Endothelial cell of umbilical vein (primary cell): ENCODE measurements around the gene SOX12. TPM values are rescaled to one million over a fixed set of nuclear protein-coding genes. Genes with fewer than 3 reads are reported as not detected.

Source experiments
- Bru-seq: library from RNA; stranded (reverse); fragments of 400-500 nt; gene quantifications from one replicate; lab custom pipeline; 2021; lab: Mats Ljungman, UMichigan
- BruChase-seq, 2 experiments: library from RNA; stranded (reverse); fragments of 400-500 nt; gene quantifications; one replicate each; lab custom pipeline; 2021; lab: Mats Ljungman, UMichigan
- BruUV-seq: library from RNA; stranded (reverse); fragments of 400-500 nt; replicated peaks from 2 replicates; lab custom pipeline; 2021; lab: Mats Ljungman, UMichigan
- CTCF ChIA-PET: fragments of 300-600, 350-600 bp; sonication (Branson Sonifier 250); formaldehyde crosslinking; loops from one replicate; lab custom pipeline; 2021; ENCODE audit warnings: antibody characterized with exemption, inconsistent platforms; lab: Charles Lee
- POLR2A ChIA-PET: fragments of 300-600, 350-600 bp; sonication (Branson Sonifier 250); formaldehyde crosslinking; loops from one replicate; lab custom pipeline; 2021; ENCODE audit warnings: antibody characterized with exemption, inconsistent platforms; lab: Charles Lee
- DNase-seq: peaks from one replicate; pipeline ENCODE4 v3.0.0-alpha.2; 2011; ENCODE audit warnings: low read depth, low spot score
- FAIRE-seq: peaks from 2 replicates; lab custom pipeline; 2011; peaks lifted over from hg19 to GRCh38; lab: Jason Lieb, UNC
- H2AFZ ChIP-seq: 2 replicates; pipeline ENCODE4 v1.6.0; 2012; ENCODE audit warnings: low read depth, low read length, control low read depth, inconsistent platforms
- H3K27ac ChIP-seq: 2 replicates; pipeline ENCODE4 v1.5.1; 2011; ENCODE audit warnings: low read depth, mild to moderate bottlenecking, control low read depth, low read length, moderate library complexity; ENCODE audit not compliant: insufficient read depth
- H3K27me3 ChIP-seq, 2 experiments: 2 replicates each; pipeline versions ENCODE4 v1.6.0 to v1.6.1; 2011; ENCODE audit warnings: low read length in 2 of 2, mixed read lengths in 1 of 2; ENCODE audit not compliant: control insufficient read depth in 2 of 2, insufficient read depth in 2 of 2
- H3K36me3 ChIP-seq, 2 experiments: 2 replicates in 1 of 2; 3 replicates in 1 of 2; pipeline ENCODE4 v1.5.1; 2011; ENCODE audit warnings: low read length in 2 of 2, mild to moderate bottlenecking in 1 of 2, moderate library complexity in 1 of 2; ENCODE audit not compliant: control insufficient read depth in 2 of 2, insufficient read depth in 2 of 2; ENCODE audit errors: extremely low read depth in 1 of 2
- H3K4me1 ChIP-seq: 3 replicates; pipeline ENCODE4 v1.5.1; 2011; ENCODE audit warnings: mild to moderate bottlenecking, low read length; ENCODE audit not compliant: control insufficient read depth, insufficient read depth; ENCODE audit errors: extremely low read depth
- H3K4me2 ChIP-seq: 2 replicates; pipeline ENCODE4 v1.6.1; 2011; ENCODE audit warnings: low read length, control low read depth, mixed read lengths; ENCODE audit not compliant: insufficient read depth
- H3K4me3 ChIP-seq, 3 experiments: fragments of 200-600 bp in 1 of 3; sonication (generic), shearing (Covaris generic) in 1 of 3; replicated peaks in 1 of 3; 2 replicates each; pipeline ENCODE4 v1.5.1; 2011 to 2016; ENCODE audit warnings: control low read depth in 3 of 3, low read length in 3 of 3, mild to moderate bottlenecking in 2 of 3, inconsistent platforms in 1 of 3, low read depth in 1 of 3, moderate library complexity in 1 of 3; ENCODE audit not compliant: insufficient read depth in 1 of 3
- H3K79me2 ChIP-seq: 2 replicates; pipeline ENCODE4 v1.6.0; 2012; ENCODE audit warnings: low read length, inconsistent platforms; ENCODE audit not compliant: control insufficient read depth, insufficient read depth
- H3K9ac ChIP-seq: replicated peaks from 2 replicates; pipeline ENCODE3; 2011; ENCODE audit warnings: low read length, control low read depth; ENCODE audit not compliant: insufficient read depth; ENCODE audit errors: extremely low read depth
- H3K9me1 ChIP-seq: replicated peaks from 3 replicates; pipeline ENCODE4 v1.6.0; 2011; ENCODE audit warnings: mild to moderate bottlenecking, low read length; ENCODE audit not compliant: control insufficient read depth, insufficient read depth; ENCODE audit errors: extremely low read depth
- H3K9me3 ChIP-seq: replicated peaks from 2 replicates; pipeline ENCODE4 v1.5.1; 2012; ENCODE audit warnings: low read length, inconsistent platforms; ENCODE audit not compliant: control insufficient read depth, insufficient read depth
- H4K20me1 ChIP-seq: replicated peaks from 2 replicates; pipeline ENCODE3; 2011; ENCODE audit warnings: mild to moderate bottlenecking, low read length; ENCODE audit not compliant: control insufficient read depth, insufficient read depth; ENCODE audit errors: extremely low read depth
- CTCF ChIP-seq, 2 donors: IDR thresholded peaks; 1 replicate in 1 of 2; 2 replicates in 1 of 2; pipeline ENCODE4 v1.5.1; 2011; ENCODE audit warnings: low read length in 2 of 2, mild to moderate bottlenecking in 2 of 2, moderate library complexity in 2 of 2, control low read depth in 1 of 2, inconsistent platforms in 1 of 2, low read depth in 1 of 2; ENCODE audit not compliant: insufficient read depth in 1 of 2; ENCODE audit errors: extremely low read depth in 1 of 2
- FOS ChIP-seq: IDR thresholded peaks from 2 replicates; pipeline ENCODE4 v1.6.1; 2011; ENCODE audit warnings: mild to moderate bottlenecking, low read length, moderate library complexity, borderline replicate concordance; ENCODE audit not compliant: insufficient read depth
- GATA2 ChIP-seq: IDR thresholded peaks from 2 replicates; pipeline ENCODE4 v1.7.0; 2011; ENCODE audit warnings: low read depth, mild to moderate bottlenecking, moderate library complexity, mixed read lengths, low read length; ENCODE audit not compliant: insufficient read length, insufficient read depth
- MAX ChIP-seq: IDR thresholded peaks from 2 replicates; pipeline ENCODE4 v1.6.1; 2011; ENCODE audit not compliant: insufficient read depth, insufficient read length
- MYC ChIP-seq: IDR thresholded peaks from one replicate; pipeline ENCODE4 v1.6.1; 2011; ENCODE audit warnings: mild to moderate bottlenecking, low read depth, low read length
- POLR2A ChIP-seq: IDR thresholded peaks from 2 replicates; pipeline ENCODE4 v1.6.1; 2012; ENCODE audit warnings: low read depth, mild to moderate bottlenecking, control low read depth, low read length
- POLR2AphosphoS5 ChIP-seq: IDR thresholded peaks from 2 replicates; pipeline ENCODE4 v1.6.1; 2012; ENCODE audit warnings: low read depth, mild to moderate bottlenecking, control low read depth, low read length, moderate library complexity; ENCODE audit not compliant: insufficient read depth
- dilution Hi-C: fragments of 300-500 bp; cut with MboI; formaldehyde crosslinking; loops from one replicate; pipeline ENCODE4 v1.15.0; 2019; ENCODE audit warnings: low sequenced_read_pairs; ENCODE audit not compliant: extremely low pct_ligation_motif_present
- intact Hi-C: fragments of 100-400 bp; cut with micrococcal nuclease; formaldehyde crosslinking; loops from one replicate; pipeline ENCODE4 v1.10.0; 2022
- long read RNA-seq: library from polyadenylated mRNA; stranded (forward); transcript quantifications from one replicate; pipeline ENCODE4 v2.0.0, GENCODE V29; 2021
- polyA minus RNA-seq, 3 experiments: library from RNA; depleted of rRNA, polyadenylated mRNA; stranded (reverse); fragments of >200 nt; gene quantifications; 1 replicate in 1 of 3; 2 replicates in 2 of 3; pipeline ENCODE4 v1.2.3, GENCODE V29; 2011
- polyA plus RNA-seq, 4 experiments: library from polyadenylated mRNA; depleted of rRNA in 3 of 4; stranded (reverse) in 3 of 4; unstranded in 1 of 4; fragments of >200 nt; gene quantifications; 2 replicates each; pipeline versions ENCODE4 v1.2.1 to v1.2.3, GENCODE V29; 2011 to 2012; ENCODE audit warnings: missing spikeins in 1 of 4
- total RNA-seq: library from RNA; stranded (reverse); gene quantifications from 2 replicates; pipeline ENCODE4 v1.2.3, GENCODE V29; 2021

SOX12 gene
- total RNA-seq (32.2 and 37.7 TPM in 2 replicates), polyA plus RNA-seq (5.7 and 6.2 TPM in 2 replicates), polyA minus RNA-seq (2.9 and 5.5 TPM in 2 replicates), Bru-seq, nascent RNA (percentile 66 among the genes with signal in this experiment), BruChase-seq, experiment 1, labeled RNA remaining after a 6-hour chase (percentile 88 among the genes with signal in this experiment), BruChase-seq, experiment 2, labeled RNA remaining after a 2-hour chase (percentile 84 among the genes with signal in this experiment)
- polyA plus RNA-seq (2011; cell fraction: cytosol; rRNA removed) = 5.4 and 6.7 TPM in 2 replicates
- polyA plus RNA-seq (2011; cell fraction: nucleus; rRNA removed) = 8.9 and 9.2 TPM in 2 replicates
- polyA plus RNA-seq (2012) = 16.2 and 21.0 TPM in 2 replicates
- polyA minus RNA-seq (2011; cell fraction: cytosol; rRNA and poly(A)+ RNA removed) = 3.1 TPM
- 2.2 and 3.9 TPM in 2 replicates for polyA minus RNA-seq (2011; cell fraction: nucleus; rRNA and poly(A)+ RNA removed)
- long read RNA-seq, full-length matches to known transcripts = 23 of 23 reads
- long read RNA-seq, partial matches to known transcripts = 0 of 23 reads
- long read RNA-seq, other reads (novel, unspliced or antisense) = 0 of 23 reads

- FAIRE-seq (peak; percentile 90), DNase-seq (peak; percentile 95)
- Histone ChIP-seq H3K27me3 (no peaks in the 10 kb centered on the region), H3K4me1 (peaks cover 25% of the 10 kb centered on the region), H3K36me3 (no peaks in the 10 kb centered on the region), H3K9ac (peak within 1 kb of the TSS; percentile 65), H2AFZ (peak within 1 kb of the TSS; percentile 68), H3K4me3 (peak within 1 kb of the TSS; percentile 54 to 73 (median 69)), H3K9me3 (no peaks in the 10 kb centered on the region), H3K9me1 (no peaks in the 10 kb centered on the region), H3K27ac (peak within 1 kb of the TSS; percentile 67), H4K20me1 (no peaks in the 10 kb centered on the region), H3K4me2 (peak within 1 kb of the TSS; percentile 89), H3K79me2 (peaks cover 15% of the 10 kb centered on the region)
- intact Hi-C loops (loop anchor here (1.0 kb wide), 1 partner anchor 58 kb away; no protein-coding TSS in a partner anchor), dilution Hi-C loops (no loop called here)
- ChIA-PET POLR2A (interaction anchor here (1.0 to 2.1 kb wide), 3 partner anchors 15 to 27 kb away, joined by 3 to 9 read pairs (median 6); no protein-coding TSS in a partner anchor), CTCF (interaction anchor here (0.9 to 4.2 kb wide), 8 partner anchors 13 to 106 kb away, joined by 3 to 39 read pairs (median 8); partner anchors contain the start of gene ZCCHC3)
- no TSS peak for BruUV-seq
- peak; percentile 49 for TF ChIP-seq POLR2AphosphoS5
- TF ChIP-seq POLR2A = peak; percentile 27
- no peak for TF ChIP-seq MYC
- no peak for TF ChIP-seq CTCF (IDR thresholded peaks at IDR 0.05; ENCODE audit: extremely low read depth in 1 of 2, insufficient read depth in 1 of 2, low read depth in 1 of 2, low read length in 2 of 2)
- no peak for TF ChIP-seq MAX
- TF ChIP-seq FOS = no peak
- TF ChIP-seq GATA2 = no peak
These were observed at the start of gene SOX12 for GRCh38 chr20:325045-325888. Gene SOX12 (plus strand): TSS chr20:325552. CDS start chr20:325925, 373 bp downstream.
